Neural progenitor cell (in vitro differentiated cells): Measurements from ENCODE around the gene TMEM121.
"Not testable (repeated sequence)": the region's sequence is repeated elsewhere in the genome, so short reads cannot be mapped to it uniquely, and the experiment has no call there.

Source experiments
- CTCF ChIP-seq: fragments of 200-600 bp; sonication (generic); IDR thresholded peaks from 2 replicates; pipeline ENCODE4 v1.5.1; 2017; ENCODE audit warnings: antibody characterized with exemption, mild to moderate bottlenecking
- EZH2 ChIP-seq: fragments of 200-600 bp; sonication (generic); IDR thresholded peaks from 2 replicates; pipeline ENCODE4 v1.6.1; 2017; ENCODE audit warnings: antibody characterized with exemption, mild to moderate bottlenecking, moderate library complexity

GRCh38 chr14:105566248-105567163 lies 40.1 kb downstream of the TMEM121 start:
- not testable (repeated sequence) for TF ChIP-seq CTCF, EZH2
